Measurements from ENCODE around the gene SPPL2B. TPM values are rescaled to one million over a fixed set of nuclear protein-coding genes. Genes with fewer than 3 reads are reported as not detected.

Gene SPPL2B
- total RNA-seq, 6 donors from 2014 or later: 38.3 to 268 (median 61.7) TPM

GRCh38 chr19:2325281-2326046, 3.0 kb upstream of the SPPL2B start:
- Histone ChIP-seq H3K27me3 (no peaks in the 10 kb centered on the region), H3K9me3 (no peaks in the 10 kb centered on the region), H3K4me3 (no peak overlapping the region), H3K4me1 (peaks cover 24 to 45% (median 27%) of the 10 kb centered on the region in 4 donors), H3K36me3 (peaks cover 0 to 52% (median 35%) of the 10 kb centered on the region in 4 donors), H3K27ac (no peak overlapping the region)
- ATAC-seq (ENCODE audit: low FRiP score in 2 of 2) (no peak), DNase-seq (peak in 1 of 2 donors; percentile 70)
- 72 to 76% methylated on average over 25 to 26 of the region's 29 CpGs for whole genome bisulfite sequencing, 2 donors
- TF ChIP-seq EP300 (IDR thresholded peaks at IDR 0.05): no peak
- no peak for TF ChIP-seq CTCF (IDR thresholded peaks at IDR 0.05)
- TF ChIP-seq POLR2AphosphoS5 (IDR thresholded peaks at IDR 0.05): no peak
- no peak for TF ChIP-seq POLR2A (IDR thresholded peaks at IDR 0.05)

DNA sequence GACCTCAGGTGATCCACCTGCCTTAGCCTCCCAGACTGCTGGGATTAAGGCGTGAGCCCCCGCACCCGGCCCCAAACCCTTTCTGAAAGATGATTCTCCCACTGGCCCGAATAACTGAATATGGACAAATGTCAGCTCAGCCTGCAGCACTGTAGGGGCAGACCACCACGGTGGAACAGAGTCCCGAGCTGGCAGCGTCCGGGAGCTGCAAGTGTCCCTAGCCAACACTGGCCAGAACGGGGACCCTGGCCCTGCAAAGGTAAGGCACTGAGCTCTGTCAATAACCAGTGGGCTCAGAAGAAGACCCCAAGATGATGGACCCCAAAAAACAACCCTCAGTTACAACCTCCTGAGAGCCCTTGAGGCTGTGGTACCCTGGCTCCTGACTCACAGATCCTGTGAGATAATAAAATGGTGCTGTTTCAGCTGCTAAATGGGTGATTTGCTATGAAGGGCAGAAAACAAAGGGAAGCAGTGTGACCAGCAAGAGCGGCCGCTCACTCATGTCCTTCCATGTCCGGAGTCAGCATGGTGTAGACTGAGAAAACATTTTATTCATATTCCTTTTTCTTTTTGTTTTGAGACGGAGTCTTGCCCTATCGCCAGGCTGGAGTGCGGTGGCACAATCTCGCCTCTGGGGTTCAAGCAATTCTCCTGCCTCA, 1.7 kb upstream of the SPPL2B start:
- TF ChIP-seq POLR2A (IDR thresholded peaks at IDR 0.05): no peak
- TF ChIP-seq EP300 (IDR thresholded peaks at IDR 0.05): no peak
- no peak for TF ChIP-seq POLR2AphosphoS5 (IDR thresholded peaks at IDR 0.05)
- no peak for TF ChIP-seq CTCF (IDR thresholded peaks at IDR 0.05)
- DNase-seq (no peak), ATAC-seq (ENCODE audit: low FRiP score in 2 of 2) (no peak)
- 89 to 98% methylated on average over 11 to 12 of the region's 16 CpGs for WGBS, 2 donors
- peaks cover 0 to 42% (median 26%) of the 10 kb centered on the region in 4 donors for H3K36me3 ChIP-seq
- peak overlapping the region in 1 of 4 donors; percentile 66 for H3K27ac ChIP-seq
- H3K27me3 ChIP-seq: no peaks in the 10 kb centered on the region
- H3K4me1 ChIP-seq: peaks cover 25 to 59% (median 29%) of the 10 kb centered on the region in 4 donors
- no peaks in the 10 kb centered on the region for H3K9me3 ChIP-seq
- H3K4me3 ChIP-seq: peak overlapping the region in 1 of 4 donors; percentile 60

- Histone ChIP-seq H3K27ac (peak overlapping the region; percentile 66 to 87 (median 72)), H3K27me3 (no peaks in the 10 kb centered on the region), H3K4me3 (peak overlapping the region; percentile 60 to 99 (median 94)), H3K4me1 (peaks cover 34 to 69% (median 35%) of the 10 kb centered on the region in 4 donors), H3K36me3 (peaks cover 0 to 32% (median 20%) of the 10 kb centered on the region in 4 donors), H3K9me3 (no peaks in the 10 kb centered on the region)
- TF ChIP-seq POLR2AphosphoS5 (IDR thresholded peaks at IDR 0.05) (peak; percentile 6 to 31), CTCF (IDR thresholded peaks at IDR 0.05) (no peak), POLR2A (IDR thresholded peaks at IDR 0.05) (no peak), EP300 (IDR thresholded peaks at IDR 0.05) (no peak)
- 1% methylated on average over 17 to 18 of the region's 18 CpGs for WGBS, 2 donors
- peak in 1 of 2 donors; percentile 54 for DNase-seq
- peak in 1 of 2 donors; percentile 73 for ATAC-seq (ENCODE audit: low FRiP score in 2 of 2)
Measured at GRCh38 chr19:2327773-2328400, 597 bp upstream of the SPPL2B start.

- DNase-seq (no peak), ATAC-seq (ENCODE audit: low FRiP score in 2 of 2) (no peak)
- Histone ChIP-seq H3K9me3 (no peaks in the 10 kb centered on the region), H3K36me3 (peaks cover 0 to 20% (median 9%) of the 10 kb centered on the region in 4 donors), H3K4me3 (peak overlapping the region; percentile 60 to 99 (median 94)), H3K27me3 (no peaks in the 10 kb centered on the region), H3K27ac (peak overlapping the region; percentile 66 to 87 (median 72)), H3K4me1 (peaks cover 34 to 82% (median 39%) of the 10 kb centered on the region in 4 donors)
- 3 to 9% methylated on average over 5 to 16 of the region's 16 CpGs for WGBS, 2 donors
- no peak for TF ChIP-seq POLR2AphosphoS5 (IDR thresholded peaks at IDR 0.05)
- no peak for TF ChIP-seq EP300 (IDR thresholded peaks at IDR 0.05)
- TF ChIP-seq POLR2A (IDR thresholded peaks at IDR 0.05): no peak
- TF ChIP-seq CTCF (IDR thresholded peaks at IDR 0.05): no peak
Measured at GRCh38 chr19:2329149-2329478, 630 bp downstream of the SPPL2B start.

All from upper lobe of left lung (tissue), 6 donors.